Caki2 (cell line): ENCODE results near the gene TLCD1. TPM values are rescaled to one million over a fixed set of nuclear protein-coding genes. Genes with fewer than 3 reads are reported as not detected.

Experiments
- DNase-seq: peaks from one replicate; pipeline ENCODE4 v3.0.0-alpha.2; 2015; ENCODE audit warnings: low read depth
- in situ Hi-C: cut with HindIII; loops from 2 replicates; pipeline ENCODE4 v1.10.0; 2016; ENCODE audit warnings: low sequenced_read_pairs, low pct_unique_long_range_greater_than_20kb, mixed read lengths
- total RNA-seq: library from RNA; depleted of rRNA; stranded (reverse); fragments of >200 nt; shearing (Covaris generic); gene quantifications from 2 replicates; pipeline ENCODE4 v1.2.3, GENCODE V29; 2014; ENCODE audit warnings: low replicate concordance; rRNA removed

The TLCD1 gene
- total RNA-seq: 10.6 and 43.5 TPM in 2 replicates

GRCh38 chr17:28726226-28726626 lies at the start of gene TLCD1:
TLCD1 (minus strand) TSS chr17:28726233; CDS start chr17:28726097, 136 bp downstream.
- in situ Hi-C loops: no loop called here
- peak; percentile 86 for DNase-seq

DNA sequence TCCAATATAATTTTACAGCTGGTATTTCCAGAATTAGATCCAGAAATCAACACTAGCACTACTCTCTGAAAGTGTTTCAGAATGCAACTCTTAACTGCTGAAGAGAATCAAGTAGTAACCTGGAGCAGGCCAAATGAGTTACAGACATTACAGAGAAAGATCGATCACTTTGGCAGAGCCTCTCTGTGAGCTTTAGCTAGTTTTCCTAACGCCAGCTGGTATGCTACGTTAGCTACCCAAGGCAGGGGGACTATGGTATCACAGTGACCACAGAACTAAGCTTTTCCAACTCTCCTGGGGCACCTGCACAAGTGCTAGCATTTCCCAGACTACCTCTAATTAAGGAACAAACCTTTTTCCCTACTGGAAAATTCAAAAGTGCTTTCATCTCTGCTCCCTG lies 48.2 kb upstream of the TLCD1 start:
- no peak for DNase-seq
- in situ Hi-C loops: no loop called here

DNA sequence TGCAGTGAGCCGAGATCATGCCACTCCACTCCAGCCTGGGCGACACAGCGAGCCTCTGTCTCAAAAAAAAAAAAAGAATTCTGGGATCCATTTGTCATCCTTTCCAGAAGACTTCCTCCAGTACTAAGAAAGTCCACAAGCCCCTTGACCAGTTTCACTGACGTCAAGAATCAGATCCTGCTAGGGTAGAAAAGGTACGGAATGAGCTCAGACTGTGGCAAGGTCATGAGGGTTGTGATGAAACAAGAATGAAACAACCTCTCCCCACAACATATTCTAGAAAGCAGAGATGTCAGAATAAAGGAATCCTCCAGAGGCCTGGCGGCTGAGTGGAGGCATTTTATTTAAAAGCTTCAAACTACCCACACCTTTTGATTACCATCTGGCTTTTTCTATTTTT lies 47.7 kb upstream of the TLCD1 start:
- in situ Hi-C loops: no loop called here

GRCh38 chr17:28765038-28765437 lies 39.0 kb upstream of the TLCD1 start:
- in situ Hi-C loops: loop anchor here (10.0 kb wide), 1 partner anchor 50 kb away; no protein-coding TSS in a partner anchor
- DNase-seq: no peak

More for the DNA sequence above, 47.7 kb upstream of the TLCD1 start:
- no peak for DNase-seq

GRCh38 chr17:28763804-28764266 lies 37.8 kb upstream of the TLCD1 start:
- in situ Hi-C loops: loop anchor here (10.0 kb wide), 1 partner anchor 51 kb away; no protein-coding TSS in a partner anchor
- DNase-seq: peak; percentile 66

DNA sequence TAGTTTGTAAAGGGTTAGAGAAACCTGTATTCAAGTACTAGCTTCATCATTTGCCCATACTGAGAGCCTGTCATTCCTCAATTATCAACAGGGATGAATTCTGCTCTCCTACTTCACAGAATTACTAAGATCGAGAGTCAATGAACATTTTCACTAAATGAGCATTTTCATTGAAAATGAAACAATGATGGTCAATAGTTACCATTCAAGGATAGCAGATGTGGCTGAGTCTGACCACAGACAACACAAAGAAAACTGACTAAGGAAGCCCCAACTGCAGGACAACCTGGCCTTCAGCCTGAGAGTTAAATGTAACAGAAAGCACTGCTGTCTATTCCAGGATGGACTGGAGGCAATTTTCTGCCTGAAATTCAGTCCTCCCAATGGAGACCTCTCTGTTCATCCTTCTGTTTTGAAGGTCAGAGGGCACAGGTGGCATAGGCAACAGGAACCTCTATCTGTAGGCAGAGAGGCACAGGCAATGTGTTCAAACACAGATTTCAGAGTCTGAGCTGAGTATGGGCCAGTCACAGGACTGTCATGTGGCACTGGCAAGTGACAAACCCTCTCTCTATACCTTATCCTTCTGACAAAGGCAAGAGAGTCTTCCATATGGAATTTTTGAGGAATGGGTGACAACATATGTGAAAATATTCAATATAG lies 37.2 kb upstream of the TLCD1 start:
- no peak for DNase-seq
- in situ Hi-C loops: loop anchor here (10.0 kb wide), 1 partner anchor 52 kb away; no protein-coding TSS in a partner anchor

DNA sequence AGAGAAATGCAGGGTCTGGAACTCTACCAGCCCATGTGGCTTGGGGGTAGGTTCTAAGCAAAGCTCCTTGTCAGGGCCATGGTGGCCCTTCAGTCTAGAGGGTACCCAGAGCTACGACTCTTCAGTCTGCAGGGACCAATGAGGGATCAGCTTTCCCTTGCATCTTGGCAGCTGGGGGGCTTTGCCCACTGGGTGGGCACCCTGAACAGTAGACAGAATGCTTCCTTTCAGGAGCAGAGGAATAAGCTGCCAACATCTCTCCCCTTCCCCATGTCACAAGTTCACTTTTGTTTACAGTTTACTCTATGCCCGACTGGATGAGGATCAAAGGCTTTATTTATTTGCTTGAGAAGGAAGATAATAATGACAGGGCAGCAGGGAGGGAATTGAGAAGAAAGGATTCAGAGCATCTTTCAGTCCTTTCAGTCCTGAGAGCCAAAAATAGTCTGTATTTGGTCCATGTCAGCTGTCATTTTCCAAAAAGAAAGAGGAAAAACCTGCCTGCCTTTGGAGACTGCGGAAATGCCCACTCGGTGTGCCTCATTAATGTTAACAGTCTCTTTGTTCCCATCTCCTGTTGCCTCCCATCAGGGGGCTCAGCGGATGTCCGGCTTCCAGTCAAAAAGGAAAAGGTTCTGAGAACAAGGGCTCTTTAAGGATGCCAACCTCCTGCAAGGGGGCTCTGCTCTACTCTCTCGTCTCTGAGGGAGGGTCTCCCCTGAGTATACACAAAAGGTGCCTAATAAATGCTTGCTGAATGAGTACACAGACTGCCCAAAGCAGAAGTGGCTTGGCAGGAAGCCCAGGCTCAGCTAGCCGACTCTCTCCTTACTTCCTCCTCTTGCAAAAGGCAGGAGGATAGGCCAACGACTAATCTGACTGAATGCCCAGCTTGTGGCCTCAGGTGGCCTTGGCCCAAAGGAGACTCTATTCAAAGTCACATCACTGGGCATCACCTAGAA lies 34.8 kb upstream of the TLCD1 start:
- in situ Hi-C loops: loop anchor here (10.0 kb wide), 1 partner anchor 54 kb away; no protein-coding TSS in a partner anchor

GRCh38 chr17:28759256-28759865 lies 33.3 kb upstream of the TLCD1 start:
- in situ Hi-C loops: no loop called here
- DNase-seq: no peak

More for the DNA sequence above, 34.8 kb upstream of the TLCD1 start:
- DNase-seq: no peak

DNA sequence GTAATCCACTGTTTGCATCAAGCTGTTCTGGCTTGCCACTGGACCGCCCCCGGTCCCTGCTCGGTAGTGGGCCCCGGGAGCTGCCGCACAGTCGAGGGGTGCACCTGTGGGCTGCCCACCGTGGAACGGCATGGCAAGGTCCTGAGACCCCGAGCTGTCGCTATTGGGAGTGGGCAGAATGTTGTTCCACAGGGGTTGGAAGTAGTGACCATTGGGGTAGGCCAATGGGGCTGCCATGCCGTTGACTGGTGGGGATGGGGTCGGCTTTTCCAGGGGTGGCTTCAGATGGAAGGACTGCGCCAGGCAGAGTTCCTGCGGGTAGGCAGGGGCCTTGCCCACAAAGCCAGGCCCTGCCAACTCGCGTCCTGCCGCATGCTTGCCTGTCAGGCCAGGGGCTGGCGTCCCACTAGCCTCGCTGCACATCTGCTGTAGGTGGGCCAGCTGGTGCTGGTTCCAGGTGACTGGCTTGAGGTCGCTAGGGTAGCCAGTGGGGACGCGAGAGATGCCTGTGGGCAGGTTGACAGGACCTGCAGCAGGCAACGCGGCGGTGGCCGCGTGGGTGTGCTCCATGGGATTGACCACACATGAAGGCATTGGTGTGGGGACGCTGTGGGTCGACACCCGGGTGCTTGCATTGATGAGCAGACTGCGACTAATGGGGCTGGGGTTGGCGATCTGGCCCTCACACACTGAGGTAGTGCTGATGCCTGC lies 32.5 kb upstream of the TLCD1 start:
- no peak for DNase-seq
- in situ Hi-C loops: no loop called here

DNA sequence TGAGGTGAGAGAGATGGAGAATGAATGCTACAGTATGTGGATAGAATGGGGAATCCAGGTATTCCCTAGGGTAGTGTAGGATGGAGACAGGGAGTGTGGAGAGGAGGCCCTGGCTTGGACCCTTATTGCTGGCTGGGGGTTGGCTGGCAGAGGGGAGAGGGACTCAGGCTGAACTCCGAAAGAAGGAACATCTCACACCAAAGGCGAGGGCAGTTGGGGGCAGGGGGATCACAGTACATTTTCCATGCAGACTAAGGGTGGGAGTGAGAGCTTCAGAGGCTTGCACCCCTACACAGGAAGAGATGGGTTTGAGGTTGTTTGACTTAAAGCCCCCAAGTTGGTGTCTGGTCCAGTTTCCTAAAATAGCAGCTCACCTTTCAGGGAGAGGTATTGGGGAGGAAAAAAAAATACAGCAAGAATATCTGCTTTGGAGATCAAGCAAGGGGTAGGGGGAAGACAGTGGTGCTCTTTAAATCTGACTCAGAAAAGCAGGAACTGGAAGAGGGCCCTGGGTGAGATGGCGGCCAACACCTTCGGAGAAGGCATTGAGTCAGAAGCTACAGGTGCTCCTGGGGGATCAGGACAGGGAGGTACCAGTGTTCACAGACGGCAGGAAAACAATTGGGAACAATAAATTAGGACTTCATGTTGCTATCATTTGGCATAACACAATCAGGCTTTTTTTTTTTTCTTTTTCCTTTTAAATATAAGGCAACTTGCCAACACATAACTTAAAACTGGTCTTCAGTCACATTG lies 30.2 kb upstream of the TLCD1 start:
- in situ Hi-C loops: no loop called here
- DNase-seq: no peak

- DNase-seq: no peak
- in situ Hi-C loops: no loop called here
These were observed 29.5 kb upstream of the TLCD1 start for GRCh38 chr17:28755486-28755885.

DNA sequence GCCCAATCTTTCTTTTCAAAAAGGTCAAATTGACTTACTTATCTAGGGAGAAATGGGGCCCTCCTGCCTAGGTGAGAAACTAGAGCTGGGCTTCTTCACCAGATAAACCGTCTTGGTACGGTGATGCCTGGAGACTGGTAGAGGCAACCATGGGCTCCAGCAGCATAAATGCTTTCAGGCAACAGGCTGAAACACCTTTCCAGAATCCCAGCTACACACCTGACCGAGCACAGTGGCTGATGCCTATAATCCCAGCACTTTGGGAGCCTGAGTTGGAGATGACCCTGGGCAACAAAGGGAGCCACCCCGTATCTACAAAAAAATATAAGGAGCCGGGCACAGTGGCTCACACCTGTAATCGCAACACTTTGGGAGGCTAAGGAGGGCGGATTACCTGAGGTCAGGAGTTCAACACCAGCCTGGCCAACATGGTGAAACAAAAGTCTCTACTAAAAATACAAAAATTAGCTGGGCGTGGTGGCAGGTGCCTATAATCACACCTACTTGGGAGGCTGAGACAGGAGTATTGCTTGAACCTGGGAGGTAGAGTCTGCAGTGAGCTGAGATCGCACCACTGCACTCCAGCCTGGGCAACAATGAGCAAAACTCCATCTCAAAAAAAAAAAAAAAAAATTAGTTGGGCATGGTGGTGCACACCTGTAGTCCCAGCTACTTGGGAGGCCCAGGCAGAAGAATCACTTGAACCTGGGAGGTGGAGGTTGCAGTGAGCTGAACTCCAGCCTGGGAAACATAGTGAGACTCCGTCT lies 25.8 kb upstream of the TLCD1 start:
- in situ Hi-C loops: no loop called here
- no peak for DNase-seq

- in situ Hi-C loops: no loop called here
- DNase-seq: peak; percentile 82
These were observed 24.4 kb upstream of the TLCD1 start for GRCh38 chr17:28750178-28751047.

DNA sequence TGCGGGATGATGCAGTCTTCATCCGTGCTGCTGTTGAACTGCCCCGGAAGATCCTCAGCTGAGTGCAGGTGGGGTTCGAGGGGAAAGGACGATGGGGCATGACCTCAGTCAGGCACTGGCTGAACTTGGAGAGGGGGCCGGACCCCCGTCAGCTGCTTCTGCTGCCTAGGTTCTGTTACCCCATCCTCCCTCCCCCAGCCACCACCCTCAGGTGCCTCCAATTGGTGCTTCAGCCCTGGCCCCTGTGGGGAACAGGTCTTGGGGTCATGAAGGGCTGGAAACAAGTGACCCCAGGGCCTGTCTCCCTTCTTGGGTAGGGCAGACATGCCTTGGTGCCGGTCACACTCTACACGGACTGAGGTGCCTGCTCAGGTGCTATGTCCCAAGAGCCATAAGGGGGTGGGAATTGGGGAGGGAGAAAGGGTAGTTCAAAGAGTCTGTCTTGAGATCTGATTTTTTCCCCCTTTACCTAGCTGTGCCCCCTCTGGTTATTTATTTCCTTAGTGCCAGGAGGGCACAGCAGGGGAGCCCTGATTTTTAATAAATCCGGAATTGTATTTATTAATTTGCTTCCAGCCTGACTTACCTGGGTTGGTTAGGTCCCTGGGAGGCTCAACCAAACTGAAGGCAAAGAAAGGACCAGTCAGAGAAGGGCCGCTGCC lies 23.6 kb upstream of the TLCD1 start:
- in situ Hi-C loops: no loop called here
- no peak for DNase-seq

DNA sequence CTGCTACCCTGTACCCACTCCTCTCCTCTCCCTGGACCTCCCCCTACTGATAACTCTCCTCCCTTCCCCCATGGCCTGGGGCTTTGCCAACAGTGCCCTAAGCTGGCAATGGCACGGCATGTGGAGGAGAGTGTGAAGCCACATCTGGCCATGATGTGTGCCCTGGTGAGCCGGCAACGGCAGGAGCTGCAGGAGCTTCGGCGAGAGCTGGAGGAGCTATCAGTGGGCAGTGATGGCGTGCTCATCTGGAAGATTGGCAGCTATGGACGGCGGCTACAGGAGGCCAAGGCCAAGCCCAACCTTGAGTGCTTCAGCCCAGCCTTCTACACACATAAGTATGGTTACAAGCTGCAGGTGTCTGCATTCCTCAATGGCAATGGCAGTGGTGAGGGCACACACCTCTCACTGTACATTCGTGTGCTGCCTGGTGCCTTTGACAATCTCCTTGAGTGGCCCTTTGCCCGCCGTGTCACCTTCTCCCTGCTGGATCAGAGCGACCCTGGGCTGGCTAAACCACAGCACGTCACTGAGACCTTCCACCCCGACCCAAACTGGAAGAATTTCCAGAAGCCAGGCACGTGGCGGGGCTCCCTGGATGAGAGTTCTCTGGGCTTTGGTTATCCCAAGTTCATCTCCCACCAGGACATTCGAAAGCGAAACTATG lies 23.0 kb upstream of the TLCD1 start:
- in situ Hi-C loops: no loop called here
- no peak for DNase-seq
